Measurements from ENCODE around the gene SRCIN1.

The SRCIN1 gene

GRCh38 chr17:38598995-38599394 lies 6.8 kb downstream of the SRCIN1 start:
- no peak for DNase-seq

- no peak for DNase-seq
Measured at GRCh38 chr17:38598536-38598935, 7.2 kb downstream of the SRCIN1 start.

GRCh38 chr17:38597375-38597774 lies 8.4 kb downstream of the SRCIN1 start:
- no peak for DNase-seq

- no peak for DNase-seq
Measured at GRCh38 chr17:38596651-38597050, 9.1 kb downstream of the SRCIN1 start.

- no peak for DNase-seq
Measured at GRCh38 chr17:38595892-38596291, 9.9 kb downstream of the SRCIN1 start.

- DNase-seq = no peak
Measured at GRCh38 chr17:38594152-38594551, 11.6 kb downstream of the SRCIN1 start.

- DNase-seq = no peak
Measured at GRCh38 chr17:38592487-38592886, 13.3 kb downstream of the SRCIN1 start.

GRCh38 chr17:38591759-38592241 lies 14.0 kb downstream of the SRCIN1 start:
- DNase-seq = peak; percentile 26

- DNase-seq = no peak
Measured at GRCh38 chr17:38590988-38591758, 14.6 kb downstream of the SRCIN1 start.

GRCh38 chr17:38589462-38590114 lies 16.2 kb downstream of the SRCIN1 start:
- DNase-seq = no peak

- DNase-seq = no peak
Measured at GRCh38 chr17:38588788-38589174, 17.0 kb downstream of the SRCIN1 start.

- DNase-seq = no peak
Measured at GRCh38 chr17:38587947-38588787, 17.6 kb downstream of the SRCIN1 start.

GRCh38 chr17:38587203-38587602 lies 18.5 kb downstream of the SRCIN1 start:
- no peak for DNase-seq

GRCh38 chr17:38586788-38587187 lies 19.0 kb downstream of the SRCIN1 start:
- DNase-seq = no peak

- DNase-seq = no peak
Measured at GRCh38 chr17:38585918-38586529, 19.7 kb downstream of the SRCIN1 start.

GRCh38 chr17:38585056-38585917 lies 20.5 kb downstream of the SRCIN1 start:
- DNase-seq = no peak

GRCh38 chr17:38584350-38584925 lies 21.3 kb downstream of the SRCIN1 start:
- peak; percentile 50 for DNase-seq

GRCh38 chr17:38583828-38584349 lies 21.9 kb downstream of the SRCIN1 start:
- DNase-seq = no peak

GRCh38 chr17:38583176-38583575 lies 22.6 kb downstream of the SRCIN1 start:
- no peak for DNase-seq

GRCh38 chr17:38582069-38582468 lies 23.7 kb downstream of the SRCIN1 start:
- no peak for DNase-seq

GRCh38 chr17:38579934-38580333 lies 25.8 kb downstream of the SRCIN1 start:
- DNase-seq = no peak
